Measurements from ENCODE around the gene PRR29. TPM values are rescaled to one million over a fixed set of nuclear protein-coding genes. Genes with fewer than 3 reads are reported as not detected.

PRR29 gene
- total RNA-seq, 1 experiment from 2014 or later = 0.85 TPM

Other genes starting within 250 kb of the PRR29 start
- 63.0 to 70.9 TPM (median 63.9 TPM) in 3 replicates for gene CCDC47, start 224.8 kb upstream of the PRR29 start, total RNA-seq (2021)
- gene DDX42, start 224.2 kb upstream of the PRR29 start, total RNA-seq (2021) = 102 to 128 TPM (median 106 TPM) in 3 replicates
- 135 to 152 TPM (median 149 TPM) in 3 replicates for gene PSMC5, start 170.9 kb upstream of the PRR29 start, total RNA-seq (2021)
- 47.7 to 62.1 TPM (median 52.0 TPM) in 3 replicates for gene FTSJ3, start 170.7 kb upstream of the PRR29 start, total RNA-seq (2021)
- gene SMARCD2, start 155.7 kb upstream of the PRR29 start, total RNA-seq (2021) = 80.1 to 106 TPM (median 86.7 TPM) in 3 replicates
- not detected in 3 replicates for gene CSH2, start 124.7 kb upstream of the PRR29 start, total RNA-seq (2021)
- gene GH2, start 116.4 kb upstream of the PRR29 start, total RNA-seq (2021) = 0.35 to 1.3 TPM (median 0.60 TPM) in 3 replicates
- not detected in 3 replicates for gene CSH1, start 101.8 kb upstream of the PRR29 start, total RNA-seq (2021)
- gene CSHL1, start 87.1 kb upstream of the PRR29 start, total RNA-seq (2021) = not detected in 3 replicates
- not detected in 3 replicates for gene GH1, start 79.5 kb upstream of the PRR29 start, total RNA-seq (2021)
- 3.0 to 3.5 TPM (median 3.2 TPM) in 3 replicates for gene CD79B, start 66.0 kb upstream of the PRR29 start, total RNA-seq (2021)
- 5.2 to 5.8 TPM (median 5.5 TPM) in 3 replicates for gene SCN4A, start 25.4 kb upstream of the PRR29 start, total RNA-seq (2021)
- gene ICAM2, start 22.3 kb downstream of the PRR29 start, total RNA-seq (2021) = 0.33 to 0.57 TPM (median 0.44 TPM) in 3 replicates
- 6.5 to 8.6 TPM (median 7.6 TPM) in 3 replicates for gene ERN1, start 131.8 kb downstream of the PRR29 start, total RNA-seq (2021)

Data from WTC11 (cell line).